IMR-90 (cell line): Measurements from ENCODE around the gene GRM5. TPM values are rescaled to one million over a fixed set of nuclear protein-coding genes. Genes with fewer than 3 reads are reported as not detected.

Source experiments
- ATAC-seq: fragments of 200-7000 bp; cut with Tn5 transposase; 2 replicates; pipeline ENCODE4 v1.9.1; 2020; ENCODE audit warnings: low read depth, mild to moderate bottlenecking, moderate library complexity
- BruUV-seq: library from RNA; stranded (reverse); fragments of 400-500 nt; replicated peaks from 2 replicates; lab custom pipeline; 2021; lab: Mats Ljungman, UMichigan
- CTCF ChIA-PET: fragments of 300-600 bp; formaldehyde crosslinking; extraction: SDS; loops from one replicate; lab custom pipeline; 2021; ENCODE audit warnings: antibody characterized with exemption; lab: Yijun Ruan, JAX
- POLR2A ChIA-PET: fragments of 300-600 bp; sonication (Branson Sonifier 250); formaldehyde crosslinking; loops from one replicate; lab custom pipeline; 2022; ENCODE audit warnings: antibody characterized with exemption; ENCODE audit not compliant: unreplicated experiment; lab: Charles Lee
- DNase-seq: peaks from one replicate; pipeline ENCODE4 v3.0.0; 2013
- H2AFZ ChIP-seq: replicated peaks from 2 replicates; pipeline ENCODE3; 2013; ENCODE audit warnings: low read length, mild to moderate bottlenecking; ENCODE audit not compliant: poor library complexity
- H2AK5ac ChIP-seq: 2 replicates; pipeline ENCODE4 v1.6.1; 2013; ENCODE audit warnings: low read depth, low read length, inconsistent platforms
- H2AK9ac ChIP-seq: replicated peaks from 2 replicates; pipeline ENCODE3; 2013; ENCODE audit warnings: mild to moderate bottlenecking, low read depth, low read length, moderate library complexity; ENCODE audit not compliant: poor library complexity
- H2BK120ac ChIP-seq: 2 replicates; pipeline ENCODE4 v1.6.1; 2013; ENCODE audit warnings: low read depth, low read length, inconsistent platforms
- H2BK15ac ChIP-seq: 3 replicates; pipeline ENCODE4 v1.6.1; 2013; ENCODE audit warnings: low read depth, low read length, inconsistent platforms
- H2BK20ac ChIP-seq: 2 replicates; pipeline ENCODE4 v1.6.1; 2013; ENCODE audit warnings: low read depth, mild to moderate bottlenecking, inconsistent platforms, low read length, moderate library complexity
- H2BK5ac ChIP-seq: 2 replicates; pipeline ENCODE4 v1.6.1; 2013; ENCODE audit warnings: mild to moderate bottlenecking, low read depth, low read length, inconsistent platforms; ENCODE audit not compliant: poor library complexity, severe bottlenecking
- H3K14ac ChIP-seq: replicated peaks from 2 replicates; pipeline ENCODE4 v1.6.1; 2013; ENCODE audit warnings: low read depth, low read length, inconsistent platforms
- H3K18ac ChIP-seq: 2 replicates; pipeline ENCODE4 v1.6.1; 2013; ENCODE audit warnings: low read depth, low read length, control low read depth
- H3K23ac ChIP-seq: 2 replicates; pipeline ENCODE4 v1.6.1; 2013; ENCODE audit warnings: low read depth, low read length, inconsistent platforms
- H3K27ac ChIP-seq: 2 replicates; pipeline ENCODE4 v1.5.1; 2013; ENCODE audit warnings: mild to moderate bottlenecking, control low read depth, low read length; ENCODE audit not compliant: insufficient read depth
- H3K27me3 ChIP-seq: 2 replicates; pipeline ENCODE4 v1.6.1; 2013; ENCODE audit warnings: low read length; ENCODE audit not compliant: control insufficient read depth, insufficient read depth
- H3K36me3 ChIP-seq: 2 replicates; pipeline ENCODE4 v1.6.1; 2013; ENCODE audit warnings: low read length, mixed read lengths; ENCODE audit not compliant: control insufficient read depth, insufficient read depth
- H3K4ac ChIP-seq: 2 replicates; pipeline ENCODE4 v1.6.1; 2013; ENCODE audit warnings: low read depth, low read length, inconsistent platforms
- H3K4me1 ChIP-seq: 2 replicates; pipeline ENCODE4 v1.6.1; 2013; ENCODE audit warnings: low read length, mixed read lengths; ENCODE audit not compliant: control insufficient read depth, insufficient read depth
- H3K4me2 ChIP-seq: 2 replicates; pipeline ENCODE4 v1.6.1; 2013; ENCODE audit warnings: low read depth, mild to moderate bottlenecking, control low read depth, low read length, moderate library complexity
- H3K4me3 ChIP-seq: 2 replicates; pipeline ENCODE4 v1.5.1; 2013; ENCODE audit warnings: low read depth, mild to moderate bottlenecking, control low read depth, low read length, moderate library complexity; ENCODE audit not compliant: insufficient read depth
- H3K56ac ChIP-seq: 2 replicates; pipeline ENCODE4 v1.6.1; 2013; ENCODE audit warnings: low read length, inconsistent platforms; ENCODE audit not compliant: insufficient read depth; ENCODE audit errors: extremely low read depth
- H3K79me1 ChIP-seq, 2 experiments: 2 replicates each; pipeline ENCODE4 v1.6.1; 2013; ENCODE audit warnings: low read length in 2 of 2, inconsistent platforms in 1 of 2, low read depth in 1 of 2
- H3K9ac ChIP-seq: 2 replicates; pipeline ENCODE4 v1.6.1; 2013; ENCODE audit warnings: low read depth, low read length, control low read depth
- H3K9me1 ChIP-seq: 2 replicates; pipeline ENCODE4 v1.6.1; 2013; ENCODE audit warnings: low read length, inconsistent platforms; ENCODE audit not compliant: insufficient read depth
- H3K9me3 ChIP-seq: 2 replicates; pipeline ENCODE4 v1.6.1; 2013; ENCODE audit warnings: low read length; ENCODE audit not compliant: control insufficient read depth, insufficient read depth
- H4K20me1 ChIP-seq: 2 replicates; pipeline ENCODE4 v1.6.1; 2013; ENCODE audit warnings: low read length, inconsistent platforms; ENCODE audit not compliant: insufficient read depth
- H4K5ac ChIP-seq: 2 replicates; pipeline ENCODE4 v1.6.1; 2013; ENCODE audit warnings: mild to moderate bottlenecking, low read depth, low read length, control low read depth
- H4K8ac ChIP-seq, 2 experiments: 2 replicates each; pipeline ENCODE4 v1.6.1; 2013; ENCODE audit warnings: low read depth in 2 of 2, low read length in 2 of 2, control low read depth in 1 of 2, inconsistent platforms in 1 of 2
- H4K91ac ChIP-seq: 2 replicates; pipeline ENCODE4 v1.6.1; 2013; ENCODE audit warnings: low read depth, low read length, inconsistent platforms; ENCODE audit not compliant: insufficient read depth
- BHLHE40 ChIP-seq: fragments of 150-350 bp; IDR thresholded peaks from 2 replicates; pipeline ENCODE4 v1.6.1; 2016; ENCODE audit warnings: mild to moderate bottlenecking, low read depth, low read length
- CEBPB ChIP-seq: IDR thresholded peaks from 2 replicates; pipeline ENCODE4 v1.6.1; 2012; ENCODE audit warnings: low read depth, low read length, improper control_type of control experiment
- CHD1 ChIP-seq: IDR thresholded peaks from 2 replicates; pipeline ENCODE4 v1.6.1; 2012; ENCODE audit warnings: low read depth, low read length, improper control_type of control experiment
- FOS ChIP-seq: fragments of 150-350 bp; IDR thresholded peaks from 2 replicates; pipeline ENCODE4 v1.6.1; 2016; ENCODE audit warnings: low read depth, low read length
- MAFK ChIP-seq: IDR thresholded peaks from 2 replicates; pipeline ENCODE4 v1.6.1; 2012; ENCODE audit warnings: low read depth, low read length, improper control_type of control experiment
- MAZ ChIP-seq: IDR thresholded peaks from 2 replicates; pipeline ENCODE4 v1.6.1; 2012; ENCODE audit warnings: low read depth, mild to moderate bottlenecking, low read length, improper control_type of control experiment, moderate library complexity, borderline replicate concordance
- MXI1 ChIP-seq: IDR thresholded peaks from 2 replicates; pipeline ENCODE4 v1.6.1; 2012; ENCODE audit warnings: low read depth, mild to moderate bottlenecking, low read length, moderate library complexity, borderline replicate concordance
- NFE2L2 ChIP-seq: fragments of 150-350 bp; IDR thresholded peaks from 2 replicates; pipeline ENCODE4 v1.6.1; 2016; ENCODE audit warnings: low read depth, mild to moderate bottlenecking, low read length
- POLR2A ChIP-seq: IDR thresholded peaks from 2 replicates; pipeline ENCODE4 v1.6.1; 2012; ENCODE audit warnings: mild to moderate bottlenecking, low read depth, low read length
- RAD21 ChIP-seq: IDR thresholded peaks from 2 replicates; pipeline ENCODE4 v1.6.1; 2012; ENCODE audit warnings: low read length, improper control_type of control experiment
- RCOR1 ChIP-seq: IDR thresholded peaks from 2 replicates; pipeline ENCODE4 v1.6.1; 2012; ENCODE audit warnings: mild to moderate bottlenecking, low read length, improper control_type of control experiment; ENCODE audit not compliant: insufficient replicate concordance
- RFX5 ChIP-seq: IDR thresholded peaks from 2 replicates; pipeline ENCODE4 v1.8.0; 2012; ENCODE audit warnings: low read depth, mild to moderate bottlenecking, low read length, moderate library complexity
- WGBS, 2 experiments: methylation state at CpG; one replicate each; pipeline versions ENCODE4 v1.1.5 to v1.1.7; 2013; ENCODE audit warnings: missing lambda C conversion rate in 2 of 2; ENCODE audit not compliant: insufficient read length in 1 of 2; ENCODE audit errors: extremely low coverage in 2 of 2; 5-methylcytosine and 5-hydroxymethylcytosine counted together
- dilution Hi-C: fragments of 300-500 bp; cut with HindIII; formaldehyde crosslinking; loops from one replicate; pipeline ENCODE4 v1.14.3; 2018; ENCODE audit warnings: low sequenced_read_pairs; ENCODE audit not compliant: unreplicated experiment
- in situ Hi-C: fragments of 300-500 bp; cut with MboI; formaldehyde crosslinking; loops from 3 replicates; pipeline ENCODE4 v1.14.3; 2019; ENCODE audit warnings: low sequenced_read_pairs, inconsistent platforms, mixed read lengths
- intact Hi-C: fragments of 100-400 bp; cut with micrococcal nuclease; formaldehyde crosslinking; loops from 2 replicates; pipeline ENCODE4 v1.10.0; 2022
- polyA plus RNA-seq, 3 experiments: library from polyadenylated mRNA; depleted of rRNA; stranded (reverse); fragments of >200 nt; gene quantifications; 2 replicates each; pipeline ENCODE4 v1.2.3, GENCODE V29; 2012; ENCODE audit warnings: low replicate concordance in 1 of 3
- total RNA-seq: library from RNA; depleted of rRNA; stranded (reverse); fragments of >200 nt; gene quantifications from 2 replicates; pipeline ENCODE4 v1.2.3, GENCODE V29; 2012
- TF ChIP-seq, protein P1 (sequence below): conservative IDR thresholded peaks from 2 replicates; pipeline ENCODE4 v1.5.1; 2012; ENCODE audit warnings: mild to moderate bottlenecking, low read depth, low read length, improper control_type of control experiment
- TF ChIP-seq, protein P2 (sequence below): fragments of 150-350 bp; IDR thresholded peaks from 2 replicates; pipeline ENCODE4 v1.6.1; 2017; ENCODE audit warnings: mild to moderate bottlenecking, antibody characterized with exemption, low read length, low read depth
- TF ChIP-seq, protein P3 (sequence below): fragments of 150-350 bp; IDR thresholded peaks from 2 replicates; pipeline ENCODE4 v1.6.1; 2016; ENCODE audit warnings: low read depth, mild to moderate bottlenecking, low read length, moderate library complexity, borderline replicate concordance

Gene GRM5
- total and polyA plus RNA-seq, 2 of the 4 experiments (the other 2 are of a cell fraction): under 0.01 TPM

DNA sequence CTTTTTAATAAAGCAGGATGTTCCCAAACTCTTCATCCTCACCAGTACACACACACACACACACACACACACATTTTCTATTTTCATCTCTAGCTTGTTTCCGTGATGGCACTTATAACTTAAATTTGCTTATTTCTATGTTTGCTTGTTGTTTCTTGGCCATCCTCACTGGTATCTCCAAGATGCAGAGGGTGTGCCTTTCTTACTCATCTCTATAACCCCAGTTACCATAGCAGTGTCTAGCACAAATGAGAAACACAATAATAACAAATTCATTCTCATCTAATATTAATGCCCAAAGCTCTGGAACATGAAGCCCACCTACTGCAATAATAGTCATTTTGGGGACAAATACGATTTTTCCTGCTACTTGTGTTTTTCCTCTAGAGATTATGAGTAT lies 156.3 kb downstream of the GRM5 start:
- H2AK9ac ChIP-seq: no peak overlapping the region

More for the DNA sequence above, 156.3 kb downstream of the GRM5 start:
- Histone ChIP-seq H3K56ac (no peak overlapping the region), H3K14ac (no peak overlapping the region), H4K8ac (no peak overlapping the region), H3K9me3 (no peaks in the 10 kb centered on the region), H4K20me1 (no peaks in the 10 kb centered on the region), H3K9me1 (no peaks in the 10 kb centered on the region), H3K18ac (no peak overlapping the region), H2AFZ (no peak overlapping the region), H3K4me1 (no peaks in the 10 kb centered on the region), H3K23ac (no peak overlapping the region), H3K4me3 (no peak overlapping the region), H3K36me3 (no peaks in the 10 kb centered on the region), H3K27ac (no peak overlapping the region), H2BK120ac (no peak overlapping the region), H2AK5ac (no peak overlapping the region), H2BK20ac (no peak overlapping the region), H3K9ac (no peak overlapping the region), H3K4ac (no peak overlapping the region), H3K27me3 (no peaks in the 10 kb centered on the region), H3K4me2 (no peak overlapping the region), H2BK5ac (no peak overlapping the region), H4K5ac (no peak overlapping the region), H2BK15ac (no peak overlapping the region), H3K79me1 (no peaks in the 10 kb centered on the region), H4K91ac (no peak overlapping the region)
- BruUV-seq: no TSS peak
- dilution Hi-C loops (no loop called here), in situ Hi-C loops (no loop called here), intact Hi-C loops (no loop called here)
- DNase-seq (no peak), ATAC-seq (no peak)
- WGBS, 2 experiments: no CpG with 5 or more reads among the region's 2 CpGs
- POLR2A ChIA-PET: no interaction called here
- TF ChIP-seq, protein P1, sequence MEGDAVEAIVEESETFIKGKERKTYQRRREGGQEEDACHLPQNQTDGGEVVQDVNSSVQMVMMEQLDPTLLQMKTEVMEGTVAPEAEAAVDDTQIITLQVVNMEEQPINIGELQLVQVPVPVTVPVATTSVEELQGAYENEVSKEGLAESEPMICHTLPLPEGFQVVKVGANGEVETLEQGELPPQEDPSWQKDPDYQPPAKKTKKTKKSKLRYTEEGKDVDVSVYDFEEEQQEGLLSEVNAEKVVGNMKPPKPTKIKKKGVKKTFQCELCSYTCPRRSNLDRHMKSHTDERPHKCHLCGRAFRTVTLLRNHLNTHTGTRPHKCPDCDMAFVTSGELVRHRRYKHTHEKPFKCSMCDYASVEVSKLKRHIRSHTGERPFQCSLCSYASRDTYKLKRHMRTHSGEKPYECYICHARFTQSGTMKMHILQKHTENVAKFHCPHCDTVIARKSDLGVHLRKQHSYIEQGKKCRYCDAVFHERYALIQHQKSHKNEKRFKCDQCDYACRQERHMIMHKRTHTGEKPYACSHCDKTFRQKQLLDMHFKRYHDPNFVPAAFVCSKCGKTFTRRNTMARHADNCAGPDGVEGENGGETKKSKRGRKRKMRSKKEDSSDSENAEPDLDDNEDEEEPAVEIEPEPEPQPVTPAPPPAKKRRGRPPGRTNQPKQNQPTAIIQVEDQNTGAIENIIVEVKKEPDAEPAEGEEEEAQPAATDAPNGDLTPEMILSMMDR: no peak
- TF ChIP-seq, protein P2, sequence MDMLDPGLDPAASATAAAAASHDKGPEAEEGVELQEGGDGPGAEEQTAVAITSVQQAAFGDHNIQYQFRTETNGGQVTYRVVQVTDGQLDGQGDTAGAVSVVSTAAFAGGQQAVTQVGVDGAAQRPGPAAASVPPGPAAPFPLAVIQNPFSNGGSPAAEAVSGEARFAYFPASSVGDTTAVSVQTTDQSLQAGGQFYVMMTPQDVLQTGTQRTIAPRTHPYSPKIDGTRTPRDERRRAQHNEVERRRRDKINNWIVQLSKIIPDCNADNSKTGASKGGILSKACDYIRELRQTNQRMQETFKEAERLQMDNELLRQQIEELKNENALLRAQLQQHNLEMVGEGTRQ: no peak
- TF ChIP-seq RCOR1: no peak
- no peak for TF ChIP-seq CHD1
- no peak for TF ChIP-seq BHLHE40
- TF ChIP-seq MXI1: no peak
- TF ChIP-seq MAZ: no peak
- TF ChIP-seq RAD21: no peak
- TF ChIP-seq NFE2L2: no peak
- TF ChIP-seq MAFK: no peak
- no peak for TF ChIP-seq FOS
- TF ChIP-seq CEBPB: no peak
- TF ChIP-seq POLR2A: no peak
- no peak for TF ChIP-seq RFX5
- TF ChIP-seq, protein P3, sequence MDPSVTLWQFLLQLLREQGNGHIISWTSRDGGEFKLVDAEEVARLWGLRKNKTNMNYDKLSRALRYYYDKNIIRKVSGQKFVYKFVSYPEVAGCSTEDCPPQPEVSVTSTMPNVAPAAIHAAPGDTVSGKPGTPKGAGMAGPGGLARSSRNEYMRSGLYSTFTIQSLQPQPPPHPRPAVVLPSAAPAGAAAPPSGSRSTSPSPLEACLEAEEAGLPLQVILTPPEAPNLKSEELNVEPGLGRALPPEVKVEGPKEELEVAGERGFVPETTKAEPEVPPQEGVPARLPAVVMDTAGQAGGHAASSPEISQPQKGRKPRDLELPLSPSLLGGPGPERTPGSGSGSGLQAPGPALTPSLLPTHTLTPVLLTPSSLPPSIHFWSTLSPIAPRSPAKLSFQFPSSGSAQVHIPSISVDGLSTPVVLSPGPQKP: no peak
- CTCF ChIA-PET: no interaction called here
